Dermis microvascular lymphatic vessel endothelial cell (primary cell): ENCODE data around the gene IGF2. TPM values are rescaled to one million over a fixed set of nuclear protein-coding genes. Genes with fewer than 3 reads are reported as not detected.

Experiments used
- DNase-seq, 2 donors: peaks; one replicate each; pipeline versions ENCODE4 v3.0.0 to v3.0.0-alpha.2; 2010; ENCODE audit warnings: low read depth in 2 of 2
- total RNA-seq: library from RNA; depleted of rRNA; stranded (reverse); fragments of >200 nt; gene quantifications from 2 replicates; pipeline ENCODE4 v1.2.1, GENCODE V29; 2014

IGF2 gene
- total RNA-seq, 1 donor from 2014 or later: 1.9 TPM

GRCh38 chr11:2104524-2105440, 34.4 kb downstream of the IGF2 start:
- no peak for DNase-seq

DNA sequence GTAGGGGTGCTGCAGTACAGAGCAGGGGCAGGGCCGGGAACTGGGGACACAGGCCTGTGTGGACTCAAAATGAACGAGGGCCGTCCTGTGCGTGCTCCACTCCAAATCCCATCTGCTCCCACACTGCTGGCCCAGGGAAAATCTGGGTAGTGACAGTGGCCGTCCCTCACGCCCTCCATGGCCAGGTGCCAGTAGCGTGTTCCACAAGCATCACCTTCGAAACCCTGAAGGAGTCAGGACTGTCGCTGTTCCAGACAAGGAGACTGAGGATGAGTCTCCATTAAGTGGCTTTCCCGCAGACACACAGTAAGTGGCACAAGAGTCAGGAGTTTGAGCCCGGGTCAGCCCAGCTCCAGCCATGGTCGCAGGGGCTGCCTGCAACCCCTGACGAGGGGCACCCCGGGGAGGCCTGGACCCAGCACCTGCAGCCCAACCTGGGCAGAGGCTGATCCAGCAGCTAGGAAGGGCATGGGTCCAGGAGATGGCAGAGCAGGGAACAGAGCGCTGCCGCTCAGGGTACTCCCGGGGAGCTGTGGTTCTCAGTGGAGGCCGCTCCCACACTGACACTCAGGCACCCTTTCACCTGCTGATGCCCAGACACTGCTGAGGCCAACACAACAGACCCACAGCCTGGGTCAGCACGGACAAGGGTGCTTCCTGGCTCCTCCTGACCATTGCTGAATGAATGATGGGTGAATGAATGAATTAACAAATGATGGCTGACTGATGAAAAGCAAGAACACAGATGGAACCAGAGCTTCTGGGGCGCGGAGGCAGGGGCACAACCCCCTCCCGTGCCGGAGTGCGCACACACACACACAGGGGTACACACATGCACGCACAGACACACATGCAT, 35.3 kb downstream of the IGF2 start:
- no peak for DNase-seq

DNA sequence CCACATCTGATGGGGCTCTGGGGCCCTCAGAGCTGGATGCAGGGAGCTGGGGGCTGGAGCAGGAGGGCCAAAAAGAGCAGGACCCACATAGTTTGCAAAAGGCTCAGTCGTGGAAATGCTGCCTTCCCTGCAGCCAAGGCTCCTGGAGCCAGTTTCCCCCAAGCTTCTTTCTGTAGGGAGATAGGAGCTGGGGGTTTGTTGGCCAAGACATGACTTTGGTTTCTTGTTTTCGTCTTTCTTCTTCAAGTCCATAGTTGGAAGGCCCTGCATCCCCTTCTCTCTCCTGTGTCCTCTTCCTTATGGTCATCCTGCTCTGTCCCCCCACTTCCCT, 36.3 kb downstream of the IGF2 start:
- DNase-seq: no peak

- no peak for DNase-seq
Measured at GRCh38 chr11:2102132-2102882, 36.9 kb downstream of the IGF2 start.

GRCh38 chr11:2101171-2101675, 38.0 kb downstream of the IGF2 start:
- DNase-seq: no peak

DNA sequence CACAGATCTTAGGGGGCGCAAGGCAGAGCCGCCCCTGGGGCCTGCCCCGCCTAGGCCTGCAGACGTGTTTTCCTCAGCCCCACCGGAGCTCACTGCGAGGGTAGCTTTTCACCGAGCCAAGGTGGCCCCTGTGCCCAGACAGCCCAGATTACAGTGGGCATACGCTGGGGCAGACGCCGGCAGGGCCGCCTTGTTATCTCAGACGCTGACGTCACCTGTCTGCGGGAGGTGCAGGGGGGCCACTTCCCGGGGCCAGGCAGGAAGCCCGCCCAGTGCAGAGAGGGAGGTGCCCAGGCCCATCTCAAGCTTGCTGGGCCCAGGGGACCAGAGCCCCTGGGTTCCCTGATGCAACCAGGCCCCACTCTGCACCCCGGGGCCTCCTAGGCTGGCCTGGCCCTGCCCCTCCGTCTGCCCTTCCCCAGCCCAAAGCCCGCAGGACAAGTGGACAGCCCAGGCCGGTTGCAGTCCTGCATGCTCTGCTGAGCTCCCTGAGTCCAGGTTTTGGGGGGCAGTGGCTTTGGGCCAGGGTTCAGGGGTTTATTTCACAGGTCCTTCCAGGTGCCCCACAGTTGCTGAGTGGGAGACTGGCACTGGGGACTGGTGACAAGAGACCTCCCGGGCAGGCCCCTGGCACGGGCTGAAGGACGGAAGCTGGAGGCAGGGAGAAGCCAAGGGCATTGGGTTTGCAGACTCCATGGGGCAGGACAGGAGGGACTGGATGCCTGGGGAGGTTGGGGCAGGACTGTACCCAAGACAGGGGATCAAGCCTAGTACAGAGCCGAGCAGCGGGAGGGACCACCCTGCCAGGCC, 38.6 kb downstream of the IGF2 start:
- DNase-seq: peak in 1 of 2 donors; percentile 71

GRCh38 chr11:2099516-2100349, 39.5 kb downstream of the IGF2 start:
- DNase-seq: peak in 1 of 2 donors; percentile 23

- DNase-seq: no peak
Measured at GRCh38 chr11:2098691-2099515, 40.3 kb downstream of the IGF2 start.

GRCh38 chr11:2097998-2098690, 41.0 kb downstream of the IGF2 start:
- DNase-seq: no peak

DNA sequence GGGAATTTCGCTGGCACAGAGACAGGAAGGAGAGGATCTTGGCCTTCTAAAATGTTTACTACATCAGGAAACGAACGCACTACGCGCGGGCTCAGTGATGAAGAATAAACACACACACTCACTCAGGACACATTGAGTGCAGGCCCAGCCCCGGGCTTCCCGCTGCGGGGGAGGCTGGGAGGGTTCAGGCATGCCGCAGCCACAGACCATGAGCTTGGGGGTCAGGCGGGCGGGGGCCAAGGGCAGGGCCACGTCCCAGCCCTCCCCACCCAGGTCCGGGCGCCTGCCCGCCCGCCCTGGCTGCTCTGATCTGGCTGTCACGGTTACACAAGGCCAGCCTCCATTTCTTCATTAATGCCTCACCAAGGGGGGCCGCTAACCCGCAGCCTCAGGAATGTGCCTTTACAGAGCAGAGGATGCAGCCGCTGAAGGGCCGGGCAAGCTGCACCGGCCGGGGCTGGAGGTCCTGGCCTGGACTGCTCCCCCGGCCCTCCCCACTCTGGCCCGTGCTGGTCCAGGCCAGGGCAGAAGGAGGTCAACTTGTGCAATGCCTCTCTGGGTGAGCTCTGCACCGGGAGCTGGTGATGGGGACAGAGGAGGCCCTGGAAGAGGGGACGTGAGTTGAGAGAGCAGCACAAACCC, 41.7 kb downstream of the IGF2 start:
- DNase-seq: peak in 1 of 2 donors; percentile 80

DNA sequence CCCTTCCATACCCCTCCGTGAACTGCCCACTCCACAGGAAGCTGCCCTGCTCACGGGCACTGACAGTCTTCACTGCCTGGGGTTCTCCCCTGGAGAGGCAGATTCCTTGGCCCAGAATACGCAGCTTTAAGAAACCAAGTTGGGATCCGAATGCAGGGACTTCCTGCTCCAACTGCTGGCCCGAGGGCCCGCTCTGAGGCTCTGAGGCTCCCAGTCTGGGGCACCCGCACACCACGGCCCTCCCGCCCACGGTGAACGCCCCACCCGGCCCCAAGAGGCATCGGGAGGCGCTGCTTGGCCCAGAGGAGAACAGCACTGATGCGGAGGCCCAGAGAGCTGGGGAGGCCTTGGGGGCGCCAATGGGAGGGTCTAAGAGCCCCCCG, 42.3 kb downstream of the IGF2 start:
- no peak for DNase-seq

DNA sequence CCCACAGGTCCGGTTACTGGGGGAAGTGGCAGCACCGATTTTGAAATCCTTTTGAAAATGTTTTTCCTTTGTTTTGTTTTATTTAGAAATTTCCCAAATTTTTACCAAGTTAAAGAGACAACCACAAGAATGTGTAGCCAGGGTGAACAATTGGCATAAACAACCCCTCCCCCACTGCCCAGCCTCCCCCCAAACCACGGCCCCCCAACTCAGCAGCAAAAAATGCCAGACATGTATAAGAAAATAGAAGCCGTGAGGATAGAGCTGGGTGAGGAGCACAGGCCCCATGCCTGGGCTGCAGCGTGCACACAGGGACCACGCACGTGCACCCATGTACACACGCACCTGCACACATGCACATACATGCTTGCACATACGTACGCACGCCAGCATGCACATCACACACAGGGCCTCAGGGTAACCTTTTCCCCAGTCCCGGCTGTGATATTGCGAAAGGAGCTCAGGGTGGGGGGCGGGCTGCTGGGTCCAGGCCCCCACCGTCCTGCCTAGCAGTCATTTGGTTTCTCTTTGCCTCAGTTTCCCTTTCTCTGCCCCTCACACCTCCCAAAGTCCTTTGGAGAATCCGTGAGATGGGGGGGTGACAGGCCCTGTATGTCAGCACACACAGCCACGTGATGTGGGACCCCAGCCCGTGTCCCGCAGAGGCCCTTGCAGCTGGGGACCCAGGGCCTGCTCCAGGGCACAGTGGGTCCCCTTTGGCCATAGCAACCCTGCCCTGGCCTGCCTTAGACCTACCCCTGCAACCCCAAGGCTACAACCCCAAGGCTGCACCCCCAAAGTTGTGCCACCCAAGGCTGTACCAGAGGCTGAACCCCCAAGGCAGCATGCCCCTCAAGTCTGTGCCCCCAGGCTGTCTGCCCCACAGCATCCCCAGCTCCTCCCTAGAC, 42.9 kb downstream of the IGF2 start:
- no peak for DNase-seq

DNA sequence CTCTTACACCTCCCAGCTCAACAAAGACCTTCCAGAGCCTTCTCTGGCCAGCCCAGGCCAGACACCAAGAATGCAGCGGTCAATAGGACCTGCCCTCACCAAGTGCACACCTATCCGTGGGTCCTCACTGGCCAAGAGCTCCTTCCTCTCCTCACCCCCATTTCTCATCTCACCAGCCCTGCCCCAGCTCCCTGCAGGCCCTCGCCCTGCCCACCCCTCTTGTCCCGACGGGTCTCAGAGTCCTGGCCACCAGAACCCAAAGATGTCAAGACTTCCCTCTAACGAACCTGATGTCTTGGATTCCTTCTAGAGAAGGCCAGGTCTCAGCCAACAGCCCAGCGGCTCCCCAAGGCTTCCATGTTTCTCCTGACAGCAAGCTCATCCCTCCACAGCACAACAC, 43.6 kb downstream of the IGF2 start:
- DNase-seq: no peak

DNA sequence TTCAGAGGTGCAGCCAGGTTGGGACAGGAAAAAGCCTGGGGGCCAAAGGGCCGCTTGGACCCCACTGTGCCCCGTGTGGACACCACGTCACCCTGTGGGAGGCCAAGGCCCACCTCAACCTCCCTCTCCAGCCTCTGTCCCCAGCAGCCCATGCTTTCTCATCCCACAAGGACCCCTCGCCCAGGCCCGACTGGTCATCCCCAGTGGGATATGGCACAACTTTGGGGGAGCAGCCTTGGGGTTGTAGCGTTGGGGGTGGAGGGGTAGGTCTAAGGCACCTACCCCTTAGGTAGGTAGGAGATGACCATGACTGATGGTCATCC, 44.0 kb downstream of the IGF2 start:
- no peak for DNase-seq

DNA sequence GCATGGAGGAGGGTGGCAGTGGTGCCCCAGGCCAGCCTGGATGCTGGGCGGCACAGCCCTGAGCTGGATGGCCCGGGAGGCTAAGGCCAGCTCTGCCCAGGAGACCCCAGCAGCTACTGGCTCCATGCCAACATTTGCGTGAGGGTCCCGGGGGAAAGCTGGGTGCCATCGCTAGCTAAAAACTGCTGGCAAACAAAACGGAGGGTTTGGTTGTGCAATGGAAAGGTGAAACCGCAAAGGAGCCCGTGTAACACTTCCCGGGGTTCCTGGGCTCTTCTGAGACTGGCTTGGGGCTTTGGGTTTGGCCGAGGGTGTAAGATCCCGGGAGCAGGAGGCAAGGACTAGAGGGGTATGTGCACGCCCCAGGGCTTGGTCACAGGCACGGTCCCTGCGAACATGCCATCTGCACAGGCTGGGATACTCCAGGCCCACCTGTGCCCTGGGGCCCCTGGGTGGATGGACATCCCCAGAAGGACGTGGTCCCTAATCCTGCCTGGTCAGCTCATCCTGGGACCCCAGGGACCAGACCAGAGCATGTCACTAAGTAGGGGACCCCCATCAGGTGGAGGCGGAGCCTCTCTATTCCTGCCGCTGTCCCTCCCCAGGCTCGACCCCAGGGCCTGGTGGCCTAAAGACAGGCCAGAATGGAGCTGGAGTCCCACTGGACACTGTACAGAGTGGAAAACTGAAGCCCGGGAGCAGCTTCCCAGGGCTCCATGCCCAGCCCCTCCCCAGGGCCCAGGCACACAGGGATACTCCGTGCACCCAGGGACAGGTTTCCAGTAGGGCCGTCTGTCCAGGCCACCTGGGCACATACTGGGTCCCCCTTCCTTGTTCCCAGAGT, 44.6 kb downstream of the IGF2 start:
- DNase-seq: no peak
